Smooth muscle cell (in vitro differentiated cells): ENCODE results near the gene ISOC1. TPM values are rescaled to one million over a fixed set of nuclear protein-coding genes. Genes with fewer than 3 reads are reported as not detected.

Source experiments
- DNase-seq: peaks from one replicate; lab custom pipeline; 2025; ENCODE audit not compliant: unreplicated experiment; lab: John Stamatoyannopoulos, UW
- H2AFZ ChIP-seq: fragments of 200-600 bp; sonication (generic); 2 replicates; pipeline ENCODE4 v1.6.0; 2016; ENCODE audit warnings: antibody characterized with exemption, low read depth, mild to moderate bottlenecking
- H3F3A ChIP-seq: fragments of 200-600 bp; sonication (generic); 2 replicates; pipeline ENCODE4 v1.6.0; 2017; ENCODE audit warnings: antibody characterized with exemption, low read depth
- H3K27ac ChIP-seq: fragments of 200-600 bp; sonication (generic); 2 replicates; pipeline ENCODE4 v1.5.1; 2016; ENCODE audit warnings: low read depth, mild to moderate bottlenecking
- H3K27me3 ChIP-seq: fragments of 200-600 bp; sonication (generic); 2 replicates; pipeline ENCODE4 v1.6.1; 2016; ENCODE audit warnings: low read depth, mild to moderate bottlenecking
- H3K36me3 ChIP-seq: fragments of 200-600 bp; sonication (generic); 2 replicates; pipeline ENCODE4 v1.5.1; 2016; ENCODE audit warnings: low read depth
- H3K4me1 ChIP-seq: fragments of 200-600 bp; sonication (generic); 2 replicates; pipeline ENCODE4 v1.5.1; 2016; ENCODE audit warnings: low read depth
- H3K4me2 ChIP-seq: fragments of 200-600 bp; sonication (generic); 2 replicates; pipeline ENCODE4 v1.6.0; 2016; ENCODE audit warnings: mild to moderate bottlenecking
- H3K4me3 ChIP-seq: fragments of 200-600 bp; sonication (generic); 2 replicates; pipeline ENCODE4 v1.5.1; 2016; ENCODE audit warnings: mild to moderate bottlenecking
- H3K79me2 ChIP-seq: fragments of 200-600 bp; sonication (generic); 2 replicates; pipeline ENCODE4 v1.6.0; 2016; ENCODE audit warnings: low read depth, mild to moderate bottlenecking
- H3K9ac ChIP-seq: fragments of 200-600 bp; sonication (generic); 2 replicates; pipeline ENCODE4 v1.6.0; 2016; ENCODE audit warnings: low read depth
- H3K9me3 ChIP-seq: fragments of 200-600 bp; sonication (generic); replicated peaks from 2 replicates; pipeline ENCODE4 v1.5.1; 2016; ENCODE audit warnings: low read depth
- H4K20me1 ChIP-seq: fragments of 200-600 bp; sonication (generic); 2 replicates; pipeline ENCODE4 v1.6.0; 2016; ENCODE audit warnings: low read depth
- WGBS: methylation state at CpG from one replicate; pipeline ENCODE4 v1.1.7; 2016; ENCODE audit warnings: low lambda C conversion rate; 5-methylcytosine and 5-hydroxymethylcytosine counted together
- polyA plus RNA-seq: library from polyadenylated mRNA; unstranded; fragments of >200 nt; fragmentation: Nextera tagmentation; extraction: Ambion mirVana; gene quantifications from 2 replicates; pipeline ENCODE4 v1.2.1, GENCODE V29; 2016
- total RNA-seq: library from RNA; depleted of rRNA; stranded (reverse); fragments of >200 nt; gene quantifications from 2 replicates; pipeline ENCODE4 v1.2.3, GENCODE V29; 2014
- TF ChIP-seq, protein P1 (sequence below): fragments of 200-600 bp; sonication (generic); IDR thresholded peaks from 2 replicates; pipeline ENCODE4 v1.5.1; 2017; ENCODE audit warnings: borderline replicate concordance, mild to moderate bottlenecking, antibody characterized with exemption; ENCODE audit not compliant: insufficient read depth, poor library complexity, severe bottlenecking

ISOC1 gene
- total RNA-seq, result 15.0 and 15.3 TPM in 2 replicates
- 12.6 and 16.2 TPM in 2 replicates for polyA plus RNA-seq

DNA sequence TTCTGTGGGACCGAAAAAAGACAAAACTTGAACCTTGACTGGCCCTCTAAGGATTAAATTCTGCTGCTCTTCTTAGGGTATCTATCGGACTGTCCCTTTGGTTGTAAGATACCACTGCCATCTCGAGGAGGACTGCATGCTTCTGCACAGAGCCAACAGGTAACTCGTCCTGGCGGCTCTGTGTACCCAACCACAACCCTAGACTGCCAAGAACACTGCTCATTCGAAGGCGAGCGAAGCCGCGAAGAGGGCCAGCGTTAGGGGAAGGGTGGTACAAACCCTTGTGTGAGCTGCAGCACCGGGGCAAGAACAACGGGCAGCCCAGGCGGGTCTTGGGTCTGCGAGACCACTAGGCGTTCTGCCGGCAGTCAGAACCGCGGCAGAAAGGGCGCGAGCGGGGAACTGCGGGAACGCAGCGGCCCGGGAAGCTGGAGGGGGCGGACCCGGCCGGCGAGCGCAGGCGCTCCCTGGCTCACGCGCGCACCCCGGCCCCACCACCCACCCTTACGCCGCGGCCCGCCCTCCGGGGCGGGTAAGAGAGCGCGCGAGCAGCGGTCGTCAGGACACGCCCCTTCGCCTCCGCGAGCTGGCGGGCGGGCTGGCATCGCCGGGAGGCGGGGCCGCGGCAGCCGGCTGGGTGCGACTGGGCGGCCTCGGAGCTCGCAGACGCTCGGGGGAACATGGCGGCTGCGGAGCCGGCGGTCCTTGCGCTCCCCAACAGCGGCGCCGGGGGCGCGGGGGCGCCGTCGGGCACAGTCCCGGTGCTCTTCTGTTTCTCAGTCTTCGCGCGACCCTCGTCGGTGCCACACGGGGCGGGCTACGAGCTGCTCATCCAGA, at the start of gene ISOC1:
TSS of gene ISOC1 (plus strand) at position 663 of the 837 bp plus-strand sequence. CDS start at position 681, 18 bp downstream.
- peak within 1 kb of the TSS; percentile 90 for H3K4me3 ChIP-seq
- peak within 1 kb of the TSS; percentile 100 for H2AFZ ChIP-seq
- H3K9me3 ChIP-seq, result no peaks in the 10 kb centered on the region
- H3K4me1 ChIP-seq, result no peaks in the 10 kb centered on the region
- no peaks in the 10 kb centered on the region for H4K20me1 ChIP-seq
- no peaks in the 10 kb centered on the region for H3F3A ChIP-seq
- peak within 1 kb of the TSS; percentile 86 for H3K9ac ChIP-seq
- TF ChIP-seq, protein P1, sequence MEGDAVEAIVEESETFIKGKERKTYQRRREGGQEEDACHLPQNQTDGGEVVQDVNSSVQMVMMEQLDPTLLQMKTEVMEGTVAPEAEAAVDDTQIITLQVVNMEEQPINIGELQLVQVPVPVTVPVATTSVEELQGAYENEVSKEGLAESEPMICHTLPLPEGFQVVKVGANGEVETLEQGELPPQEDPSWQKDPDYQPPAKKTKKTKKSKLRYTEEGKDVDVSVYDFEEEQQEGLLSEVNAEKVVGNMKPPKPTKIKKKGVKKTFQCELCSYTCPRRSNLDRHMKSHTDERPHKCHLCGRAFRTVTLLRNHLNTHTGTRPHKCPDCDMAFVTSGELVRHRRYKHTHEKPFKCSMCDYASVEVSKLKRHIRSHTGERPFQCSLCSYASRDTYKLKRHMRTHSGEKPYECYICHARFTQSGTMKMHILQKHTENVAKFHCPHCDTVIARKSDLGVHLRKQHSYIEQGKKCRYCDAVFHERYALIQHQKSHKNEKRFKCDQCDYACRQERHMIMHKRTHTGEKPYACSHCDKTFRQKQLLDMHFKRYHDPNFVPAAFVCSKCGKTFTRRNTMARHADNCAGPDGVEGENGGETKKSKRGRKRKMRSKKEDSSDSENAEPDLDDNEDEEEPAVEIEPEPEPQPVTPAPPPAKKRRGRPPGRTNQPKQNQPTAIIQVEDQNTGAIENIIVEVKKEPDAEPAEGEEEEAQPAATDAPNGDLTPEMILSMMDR, result no peak
- peak within 1 kb of the TSS; percentile 23 for H3K27ac ChIP-seq
- DNase-seq, result peak; percentile 75
- no peaks in the 10 kb centered on the region for H3K36me3 ChIP-seq
- WGBS, result 2% methylated on average over 77 of the region's 87 CpGs
- H3K27me3 ChIP-seq, result peaks cover 12% of the 10 kb centered on the region
- peaks cover 9% of the 10 kb centered on the region for H3K79me2 ChIP-seq
- peak within 1 kb of the TSS; percentile 98 for H3K4me2 ChIP-seq

DNA sequence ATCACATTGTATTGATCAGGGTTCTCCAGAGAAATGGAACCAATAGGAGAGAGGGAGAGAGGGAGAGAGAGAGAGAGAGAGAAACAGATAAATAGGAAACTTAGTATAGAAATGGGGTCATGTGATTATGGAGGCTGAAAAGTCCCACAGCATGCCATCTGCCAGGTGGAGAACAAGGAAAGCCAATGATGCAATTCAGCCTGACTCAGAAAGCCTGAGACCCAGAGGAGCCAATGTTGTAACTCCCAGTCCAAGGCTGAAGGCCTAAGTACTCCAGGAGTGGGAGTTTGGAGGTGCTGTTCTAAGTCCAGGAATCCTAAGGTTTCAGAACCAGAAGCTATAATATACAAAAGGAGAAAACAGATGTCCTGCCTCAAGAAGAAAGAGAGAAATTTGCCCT, 48.4 kb upstream of the ISOC1 start:
- no peak overlapping the region for H2AFZ ChIP-seq
- no peaks in the 10 kb centered on the region for H3K79me2 ChIP-seq
- TF ChIP-seq, protein P1, result no peak
- no peak overlapping the region for H3K4me2 ChIP-seq
- H3K27ac ChIP-seq, result no peak overlapping the region
- H3K27me3 ChIP-seq, result no peaks in the 10 kb centered on the region
- H4K20me1 ChIP-seq, result no peaks in the 10 kb centered on the region
- H3K4me3 ChIP-seq, result no peak overlapping the region
- H3K36me3 ChIP-seq, result no peaks in the 10 kb centered on the region
- no peak overlapping the region for H3K9ac ChIP-seq
- H3K4me1 ChIP-seq, result no peaks in the 10 kb centered on the region
- H3K9me3 ChIP-seq, result peaks cover 9% of the 10 kb centered on the region
- no peak for DNase-seq
- no peaks in the 10 kb centered on the region for H3F3A ChIP-seq

DNA sequence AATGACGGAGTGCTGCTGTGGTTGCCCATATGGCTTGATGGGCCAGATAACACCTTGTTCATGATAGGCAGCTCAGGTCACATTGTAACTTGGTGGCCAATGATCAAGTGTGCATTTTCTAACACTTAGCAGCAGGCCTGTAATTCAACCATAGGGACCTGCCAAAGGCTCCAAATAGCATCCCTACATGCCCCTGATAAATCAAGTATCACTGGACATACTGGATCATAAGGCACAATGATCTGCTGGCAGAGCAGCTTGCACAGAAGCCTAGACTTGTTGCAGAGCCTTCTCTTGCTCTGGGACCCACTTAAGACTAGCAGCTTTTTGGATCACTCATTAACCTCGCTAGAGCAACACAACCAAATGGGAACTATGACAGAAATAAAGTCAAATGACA, 46.0 kb upstream of the ISOC1 start:
- no peaks in the 10 kb centered on the region for H4K20me1 ChIP-seq
- H3K9me3 ChIP-seq, result peaks cover 9% of the 10 kb centered on the region
- no peaks in the 10 kb centered on the region for H3F3A ChIP-seq
- H3K27me3 ChIP-seq, result no peaks in the 10 kb centered on the region
- no peaks in the 10 kb centered on the region for H3K4me1 ChIP-seq
- H3K27ac ChIP-seq, result no peak overlapping the region
- H3K79me2 ChIP-seq, result no peaks in the 10 kb centered on the region
- no peak overlapping the region for H3K4me3 ChIP-seq
- no peak for DNase-seq
- WGBS, result 43% methylated on average over 2 of the region's 2 CpGs
- H2AFZ ChIP-seq, result no peak overlapping the region
- TF ChIP-seq, protein P1, result no peak
- no peak overlapping the region for H3K9ac ChIP-seq
- H3K4me2 ChIP-seq, result no peak overlapping the region
- H3K36me3 ChIP-seq, result no peaks in the 10 kb centered on the region
